ENCODE data around the gene KLRC4. TPM values are rescaled to one million over a fixed set of nuclear protein-coding genes. Genes with fewer than 3 reads are reported as not detected.
"Not testable (repeated sequence)": the region's sequence is repeated elsewhere in the genome, so short reads cannot be mapped to it uniquely, and the experiment has no call there.

Gene KLRC4
- total RNA-seq, 2 donors from 2014 or later: not detected

DNA sequence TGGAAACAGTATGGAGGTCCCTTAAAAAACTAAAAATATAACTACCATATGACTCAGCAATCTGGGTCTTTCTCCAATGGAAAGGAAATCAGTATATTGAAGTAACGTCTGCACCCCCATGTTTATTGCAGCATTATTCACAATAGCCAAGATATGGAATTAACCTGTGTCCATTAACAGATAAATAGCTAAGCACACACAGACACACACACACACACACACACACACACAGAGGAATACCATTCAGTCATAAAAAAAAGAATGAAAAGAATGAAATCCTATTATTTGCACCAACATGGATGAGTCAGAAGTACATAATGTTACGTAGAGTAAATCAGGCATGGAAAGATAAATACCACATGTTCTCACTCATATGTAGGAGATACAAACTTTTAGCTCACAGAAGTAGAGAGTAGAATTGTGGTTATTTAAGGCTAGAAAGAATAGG lies 24.4 kb downstream of the KLRC4 start:
- WGBS, 2 experiments (ENCODE audit: insufficient coverage in 1 of 2, insufficient read length in 1 of 2): 87% methylated on average over 2 of the region's 2 CpGs; no CpG with 5 or more reads in 1 of the 2 experiments
- no peaks in the 10 kb centered on the region for H3K9me3 ChIP-seq (ENCODE audit: control insufficient read depth, low read length)
- no peaks in the 10 kb centered on the region for H3K4me1 Mint-ChIP-seq
- no peaks in the 10 kb centered on the region for H3K27me3 Mint-ChIP-seq (ENCODE audit: insufficient read depth)
- no peaks in the 10 kb centered on the region for H3K36me3 ChIP-seq (ENCODE audit: control insufficient read depth, insufficient read depth, low read length)
- H3K27ac Mint-ChIP-seq: no peak overlapping the region
- no peak overlapping the region for H3K27ac ChIP-seq (ENCODE audit: low read depth, low read length)
- no peak overlapping the region for H3K4me3 ChIP-seq (ENCODE audit: low read length)
- H3K9me3 Mint-ChIP-seq: peaks cover 9% of the 10 kb centered on the region
- TF ChIP-seq, protein P1, sequence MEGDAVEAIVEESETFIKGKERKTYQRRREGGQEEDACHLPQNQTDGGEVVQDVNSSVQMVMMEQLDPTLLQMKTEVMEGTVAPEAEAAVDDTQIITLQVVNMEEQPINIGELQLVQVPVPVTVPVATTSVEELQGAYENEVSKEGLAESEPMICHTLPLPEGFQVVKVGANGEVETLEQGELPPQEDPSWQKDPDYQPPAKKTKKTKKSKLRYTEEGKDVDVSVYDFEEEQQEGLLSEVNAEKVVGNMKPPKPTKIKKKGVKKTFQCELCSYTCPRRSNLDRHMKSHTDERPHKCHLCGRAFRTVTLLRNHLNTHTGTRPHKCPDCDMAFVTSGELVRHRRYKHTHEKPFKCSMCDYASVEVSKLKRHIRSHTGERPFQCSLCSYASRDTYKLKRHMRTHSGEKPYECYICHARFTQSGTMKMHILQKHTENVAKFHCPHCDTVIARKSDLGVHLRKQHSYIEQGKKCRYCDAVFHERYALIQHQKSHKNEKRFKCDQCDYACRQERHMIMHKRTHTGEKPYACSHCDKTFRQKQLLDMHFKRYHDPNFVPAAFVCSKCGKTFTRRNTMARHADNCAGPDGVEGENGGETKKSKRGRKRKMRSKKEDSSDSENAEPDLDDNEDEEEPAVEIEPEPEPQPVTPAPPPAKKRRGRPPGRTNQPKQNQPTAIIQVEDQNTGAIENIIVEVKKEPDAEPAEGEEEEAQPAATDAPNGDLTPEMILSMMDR (conservative IDR thresholded peaks at IDR 0.05): no peak
- H3K4me3 Mint-ChIP-seq: no peak overlapping the region
- no peaks in the 10 kb centered on the region for H3K27me3 ChIP-seq (ENCODE audit: control insufficient read depth, insufficient read depth, low read length, poor library complexity, severe bottlenecking)
- no peak overlapping the region for H3K9ac ChIP-seq (ENCODE audit: extremely low read depth, low read length, poor library complexity, severe bottlenecking)
- no peaks in the 10 kb centered on the region for H3K36me3 Mint-ChIP-seq (ENCODE audit: low read depth)
- DNase-seq: no peak
- H3K4me1 ChIP-seq (ENCODE audit: control insufficient read depth, insufficient read depth, low read length): no peaks in the 10 kb centered on the region

DNA sequence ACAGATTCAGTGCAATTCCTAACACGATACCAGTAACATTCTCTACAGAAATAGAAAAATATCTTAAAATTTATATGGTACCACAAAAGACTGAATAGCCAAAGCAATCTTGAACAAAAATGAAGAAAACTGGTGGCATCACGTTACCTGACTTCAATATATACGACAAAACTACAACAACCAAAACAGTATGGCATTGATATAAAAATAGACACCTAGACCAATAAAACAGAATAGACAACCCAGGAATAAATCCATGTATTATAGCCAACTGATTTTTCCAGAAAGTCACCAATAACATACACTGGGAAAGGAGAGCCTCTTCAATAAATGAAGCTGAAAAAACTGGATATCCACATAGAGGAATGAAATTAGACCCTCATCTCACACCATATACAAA lies 25.4 kb downstream of the KLRC4 start:
- H3K27me3 Mint-ChIP-seq (ENCODE audit: insufficient read depth): no peaks in the 10 kb centered on the region
- H3K36me3 Mint-ChIP-seq (ENCODE audit: low read depth): peaks cover 1% of the 10 kb centered on the region
- Histone ChIP-seq H3K9ac (ENCODE audit: extremely low read depth, low read length, poor library complexity, severe bottlenecking) (no peak overlapping the region), H3K27ac (ENCODE audit: low read depth, low read length) (no peak overlapping the region), H3K36me3 (ENCODE audit: control insufficient read depth, insufficient read depth, low read length) (no peaks in the 10 kb centered on the region), H3K4me3 (ENCODE audit: low read length) (no peak overlapping the region), H3K4me1 (ENCODE audit: control insufficient read depth, insufficient read depth, low read length) (no peaks in the 10 kb centered on the region), H3K27me3 (ENCODE audit: control insufficient read depth, insufficient read depth, low read length, poor library complexity, severe bottlenecking) (no peaks in the 10 kb centered on the region), H3K9me3 (ENCODE audit: control insufficient read depth, low read length) (no peaks in the 10 kb centered on the region)
- DNase-seq: no peak
- 76 to 100% methylated on average over 1 to 3 of the region's 3 CpGs for WGBS, 2 experiments (ENCODE audit: insufficient coverage in 1 of 2, insufficient read length in 1 of 2)
- no peak overlapping the region for H3K27ac Mint-ChIP-seq
- TF ChIP-seq, protein P1 (conservative IDR thresholded peaks at IDR 0.05): no peak
- H3K4me3 Mint-ChIP-seq: no peak overlapping the region
- H3K4me1 Mint-ChIP-seq: no peaks in the 10 kb centered on the region
- peaks cover 9% of the 10 kb centered on the region for H3K9me3 Mint-ChIP-seq

DNA sequence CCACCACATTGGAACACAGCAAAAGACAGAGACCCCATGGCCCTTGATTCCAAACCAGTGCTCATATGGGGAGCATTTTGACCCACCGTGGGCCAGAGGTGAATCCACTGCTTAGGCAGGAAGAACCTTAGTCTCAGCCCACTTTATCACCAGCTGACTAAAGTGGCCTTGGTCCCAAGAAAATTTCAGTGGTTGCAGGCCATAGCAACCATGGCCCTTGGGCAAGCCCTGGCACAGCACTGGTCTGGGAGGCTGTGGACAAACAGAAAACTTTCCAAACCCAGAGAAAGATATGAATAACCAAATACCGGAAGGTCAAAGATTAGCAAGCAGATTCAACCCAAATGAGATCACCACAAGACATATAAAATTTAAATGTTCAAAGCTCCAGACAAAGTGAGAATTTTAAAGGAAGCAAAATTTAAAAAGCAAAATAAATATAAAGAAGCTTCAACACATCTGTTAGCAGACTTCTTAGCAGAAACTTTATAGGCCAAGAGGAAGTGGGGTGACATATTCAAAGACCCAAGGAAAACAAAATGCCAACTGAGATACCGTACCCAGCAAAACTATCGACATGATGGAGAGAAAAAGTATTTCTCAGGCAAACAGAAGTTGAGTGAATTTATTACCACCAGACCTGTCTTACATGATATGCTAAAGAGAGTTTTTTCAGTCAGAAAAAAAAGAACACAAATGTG lies 27.5 kb downstream of the KLRC4 start:
- no peak overlapping the region for H3K27ac Mint-ChIP-seq
- no peaks in the 10 kb centered on the region for H3K27me3 Mint-ChIP-seq (ENCODE audit: insufficient read depth)
- H3K4me3 Mint-ChIP-seq: no peak overlapping the region
- WGBS, 2 experiments (ENCODE audit: insufficient coverage in 1 of 2, insufficient read length in 1 of 2): 85 to 100% methylated on average over 2 to 4 of the region's 4 CpGs
- no peaks in the 10 kb centered on the region for H3K27me3 ChIP-seq (ENCODE audit: control insufficient read depth, insufficient read depth, low read length, poor library complexity, severe bottlenecking)
- no peak overlapping the region for H3K9ac ChIP-seq (ENCODE audit: extremely low read depth, low read length, poor library complexity, severe bottlenecking)
- H3K4me1 Mint-ChIP-seq: no peaks in the 10 kb centered on the region
- peaks cover 9% of the 10 kb centered on the region for H3K9me3 Mint-ChIP-seq
- DNase-seq: no peak
- H3K4me3 ChIP-seq (ENCODE audit: low read length): no peak overlapping the region
- peaks cover 1% of the 10 kb centered on the region for H3K36me3 Mint-ChIP-seq (ENCODE audit: low read depth)
- H3K4me1 ChIP-seq (ENCODE audit: control insufficient read depth, insufficient read depth, low read length): no peaks in the 10 kb centered on the region
- no peaks in the 10 kb centered on the region for H3K36me3 ChIP-seq (ENCODE audit: control insufficient read depth, insufficient read depth, low read length)
- H3K27ac ChIP-seq (ENCODE audit: low read depth, low read length): no peak overlapping the region
- TF ChIP-seq, protein P1 (conservative IDR thresholded peaks at IDR 0.05): no peak
- no peaks in the 10 kb centered on the region for H3K9me3 ChIP-seq (ENCODE audit: control insufficient read depth, low read length)

DNA sequence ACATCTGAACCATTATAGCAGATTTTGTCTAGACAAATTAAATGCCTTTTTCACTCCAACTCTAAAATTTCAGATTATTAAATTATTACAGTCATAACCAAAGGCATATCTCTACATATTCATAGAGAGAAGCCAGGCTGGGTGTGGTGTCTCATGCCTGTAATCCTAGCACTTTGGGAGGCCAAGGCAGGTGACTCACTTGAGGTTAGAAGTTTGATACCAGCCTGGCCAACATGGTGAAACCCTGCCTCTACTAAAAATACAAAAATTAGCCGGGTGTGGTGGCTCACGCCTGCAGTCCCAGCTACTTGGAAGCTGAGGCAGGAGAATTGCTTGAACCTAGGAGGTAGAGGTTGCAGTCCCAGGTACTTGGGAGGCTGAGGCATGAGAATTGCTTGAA lies 30.8 kb downstream of the KLRC4 start:
- H3K9me3 ChIP-seq (ENCODE audit: control insufficient read depth, low read length); H3K36me3 Mint-ChIP-seq (ENCODE audit: low read depth); H3K36me3 ChIP-seq (ENCODE audit: control insufficient read depth, insufficient read depth, low read length): not testable (repeated sequence)

More for the DNA sequence above, 30.8 kb downstream of the KLRC4 start:
- not testable (repeated sequence) for H3K9me3 Mint-ChIP-seq; H3K4me1 Mint-ChIP-seq; H3K9ac ChIP-seq (ENCODE audit: extremely low read depth, low read length, poor library complexity, severe bottlenecking); H3K4me3 Mint-ChIP-seq; H3K4me3 ChIP-seq (ENCODE audit: low read length); H3K27ac Mint-ChIP-seq; H3K4me1 ChIP-seq (ENCODE audit: control insufficient read depth, insufficient read depth, low read length); H3K27me3 ChIP-seq (ENCODE audit: control insufficient read depth, insufficient read depth, low read length, poor library complexity, severe bottlenecking); H3K27ac ChIP-seq (ENCODE audit: low read depth, low read length); DNase-seq; H3K27me3 Mint-ChIP-seq (ENCODE audit: insufficient read depth)
- WGBS, 2 experiments (ENCODE audit: insufficient coverage in 1 of 2, insufficient read length in 1 of 2): 81 to 83% methylated on average over 2 of the region's 2 CpGs
